ENCODE results near the gene CACNA1S.

DNA sequence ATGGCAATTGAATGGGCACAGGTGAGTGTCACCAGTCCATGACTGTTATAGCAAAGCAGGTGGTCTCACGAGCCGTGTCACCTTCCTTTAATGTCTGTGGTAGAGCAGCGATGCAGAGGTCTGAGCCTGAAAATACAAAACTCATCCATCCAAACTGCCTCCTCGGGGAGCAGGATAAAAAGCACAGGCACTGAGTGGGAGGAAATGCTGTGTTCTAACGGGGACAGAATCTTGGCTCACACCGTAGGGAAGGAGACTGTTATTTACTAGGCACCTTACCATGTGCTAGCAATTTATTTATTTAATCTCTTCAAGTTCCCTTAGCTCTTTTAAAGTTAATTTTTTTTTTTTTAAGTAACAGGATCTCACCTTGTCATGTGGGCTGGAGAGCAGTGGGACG, 13.6 kb upstream of the CACNA1S start:
- TF ChIP-seq, protein P1, sequence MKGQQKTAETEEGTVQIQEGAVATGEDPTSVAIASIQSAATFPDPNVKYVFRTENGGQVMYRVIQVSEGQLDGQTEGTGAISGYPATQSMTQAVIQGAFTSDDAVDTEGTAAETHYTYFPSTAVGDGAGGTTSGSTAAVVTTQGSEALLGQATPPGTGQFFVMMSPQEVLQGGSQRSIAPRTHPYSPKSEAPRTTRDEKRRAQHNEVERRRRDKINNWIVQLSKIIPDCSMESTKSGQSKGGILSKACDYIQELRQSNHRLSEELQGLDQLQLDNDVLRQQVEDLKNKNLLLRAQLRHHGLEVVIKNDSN (IDR thresholded peaks at IDR 0.05) = no peak
- TF ChIP-seq EP300 (IDR thresholded peaks at IDR 0.05; ENCODE audit: borderline replicate concordance) (no peak), NFIC (IDR thresholded peaks at IDR 0.05) (no peak), YY1 (IDR thresholded peaks at IDR 0.05; ENCODE audit: low read depth) (no peak), TAF1 (IDR thresholded peaks at IDR 0.05; ENCODE audit: low read depth) (no peak), TEAD4 (IDR thresholded peaks at IDR 0.05) (no peak), ZBTB7A (IDR thresholded peaks at IDR 0.05; ENCODE audit: low read depth) (no peak), EGR1 (IDR thresholded peaks at IDR 0.05) (no peak), TCF12 (IDR thresholded peaks at IDR 0.05; ENCODE audit: low read depth) (no peak), CEBPB (IDR thresholded peaks at IDR 0.05) (no peak)
- TF ChIP-seq, protein P2, sequence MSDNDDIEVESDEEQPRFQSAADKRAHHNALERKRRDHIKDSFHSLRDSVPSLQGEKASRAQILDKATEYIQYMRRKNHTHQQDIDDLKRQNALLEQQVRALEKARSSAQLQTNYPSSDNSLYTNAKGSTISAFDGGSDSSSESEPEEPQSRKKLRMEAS (IDR thresholded peaks at IDR 0.05) = no peak
- TF ChIP-seq, protein P3, sequence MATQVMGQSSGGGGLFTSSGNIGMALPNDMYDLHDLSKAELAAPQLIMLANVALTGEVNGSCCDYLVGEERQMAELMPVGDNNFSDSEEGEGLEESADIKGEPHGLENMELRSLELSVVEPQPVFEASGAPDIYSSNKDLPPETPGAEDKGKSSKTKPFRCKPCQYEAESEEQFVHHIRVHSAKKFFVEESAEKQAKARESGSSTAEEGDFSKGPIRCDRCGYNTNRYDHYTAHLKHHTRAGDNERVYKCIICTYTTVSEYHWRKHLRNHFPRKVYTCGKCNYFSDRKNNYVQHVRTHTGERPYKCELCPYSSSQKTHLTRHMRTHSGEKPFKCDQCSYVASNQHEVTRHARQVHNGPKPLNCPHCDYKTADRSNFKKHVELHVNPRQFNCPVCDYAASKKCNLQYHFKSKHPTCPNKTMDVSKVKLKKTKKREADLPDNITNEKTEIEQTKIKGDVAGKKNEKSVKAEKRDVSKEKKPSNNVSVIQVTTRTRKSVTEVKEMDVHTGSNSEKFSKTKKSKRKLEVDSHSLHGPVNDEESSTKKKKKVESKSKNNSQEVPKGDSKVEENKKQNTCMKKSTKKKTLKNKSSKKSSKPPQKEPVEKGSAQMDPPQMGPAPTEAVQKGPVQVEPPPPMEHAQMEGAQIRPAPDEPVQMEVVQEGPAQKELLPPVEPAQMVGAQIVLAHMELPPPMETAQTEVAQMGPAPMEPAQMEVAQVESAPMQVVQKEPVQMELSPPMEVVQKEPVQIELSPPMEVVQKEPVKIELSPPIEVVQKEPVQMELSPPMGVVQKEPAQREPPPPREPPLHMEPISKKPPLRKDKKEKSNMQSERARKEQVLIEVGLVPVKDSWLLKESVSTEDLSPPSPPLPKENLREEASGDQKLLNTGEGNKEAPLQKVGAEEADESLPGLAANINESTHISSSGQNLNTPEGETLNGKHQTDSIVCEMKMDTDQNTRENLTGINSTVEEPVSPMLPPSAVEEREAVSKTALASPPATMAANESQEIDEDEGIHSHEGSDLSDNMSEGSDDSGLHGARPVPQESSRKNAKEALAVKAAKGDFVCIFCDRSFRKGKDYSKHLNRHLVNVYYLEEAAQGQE (IDR thresholded peaks at IDR 0.05; ENCODE audit: low read depth) = no peak
